ENCODE data around the gene RAPGEF6.
"Not testable (repeated sequence)": the region's sequence is repeated elsewhere in the genome, so short reads cannot be mapped to it uniquely, and the experiment has no call there.

Gene RAPGEF6

DNA sequence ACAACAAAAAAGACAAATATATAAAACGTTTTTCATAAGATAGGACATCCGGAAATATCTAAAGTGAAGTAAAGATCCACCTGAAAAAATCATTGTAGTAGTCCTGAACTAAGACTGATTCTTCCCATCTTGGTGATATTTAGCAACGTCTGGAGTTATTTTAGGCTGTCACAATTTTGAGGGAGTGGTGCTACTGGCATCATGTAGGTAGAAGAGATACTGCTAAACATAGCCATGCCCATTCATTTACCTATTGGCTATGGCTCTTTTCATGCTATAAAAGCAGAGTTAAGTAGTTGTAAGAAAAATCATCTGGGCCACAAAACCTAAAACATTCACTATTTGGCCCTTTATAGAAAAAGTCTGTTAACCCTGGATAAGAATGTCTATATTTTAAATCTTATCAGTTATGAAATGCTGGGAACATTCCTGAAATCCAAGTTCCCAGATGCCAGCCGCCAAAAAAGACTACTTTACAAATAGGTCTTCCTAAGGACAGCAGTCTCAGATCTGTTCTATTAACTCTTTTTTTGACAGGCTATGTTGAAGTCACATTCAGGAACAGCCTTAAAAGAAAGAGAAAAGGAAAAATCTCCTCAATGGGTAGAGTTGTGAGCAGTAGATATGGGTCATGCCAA lies 27.0 kb downstream of the RAPGEF6 start:
- no peak for DNase-seq (ENCODE audit: low read depth)

- no peak for DNase-seq (ENCODE audit: low read depth)
Measured at GRCh38 chr5:131607418-131607817, 27.6 kb downstream of the RAPGEF6 start.

GRCh38 chr5:131605086-131605485 lies 29.9 kb downstream of the RAPGEF6 start:
- no peak for DNase-seq (ENCODE audit: low read depth)

GRCh38 chr5:131595088-131596033 lies 39.7 kb downstream of the RAPGEF6 start:
- DNase-seq (ENCODE audit: low read depth): no peak

- DNase-seq (ENCODE audit: low read depth): no peak
Measured at GRCh38 chr5:131593921-131594320, 41.1 kb downstream of the RAPGEF6 start.

DNA sequence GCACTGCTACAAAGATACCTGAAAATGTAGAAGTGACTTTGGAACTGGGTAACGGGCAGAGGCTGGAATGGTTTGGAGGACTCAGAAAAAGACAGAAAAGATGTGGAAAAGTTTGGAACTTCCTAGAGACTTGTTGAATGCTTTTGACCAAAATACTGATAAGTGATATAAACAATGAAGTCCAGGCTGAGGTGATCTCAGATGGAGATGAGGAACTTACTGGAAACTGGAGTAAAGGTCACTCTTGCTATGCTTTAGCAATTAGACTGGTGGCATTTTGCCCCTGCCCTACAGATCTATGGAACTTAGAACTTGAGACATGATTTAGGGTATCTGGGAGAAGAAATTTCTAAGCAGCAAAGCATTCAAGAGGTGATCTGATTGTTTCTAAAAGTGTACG lies 41.6 kb downstream of the RAPGEF6 start:
- DNase-seq (ENCODE audit: low read depth): not testable (repeated sequence)

DNA sequence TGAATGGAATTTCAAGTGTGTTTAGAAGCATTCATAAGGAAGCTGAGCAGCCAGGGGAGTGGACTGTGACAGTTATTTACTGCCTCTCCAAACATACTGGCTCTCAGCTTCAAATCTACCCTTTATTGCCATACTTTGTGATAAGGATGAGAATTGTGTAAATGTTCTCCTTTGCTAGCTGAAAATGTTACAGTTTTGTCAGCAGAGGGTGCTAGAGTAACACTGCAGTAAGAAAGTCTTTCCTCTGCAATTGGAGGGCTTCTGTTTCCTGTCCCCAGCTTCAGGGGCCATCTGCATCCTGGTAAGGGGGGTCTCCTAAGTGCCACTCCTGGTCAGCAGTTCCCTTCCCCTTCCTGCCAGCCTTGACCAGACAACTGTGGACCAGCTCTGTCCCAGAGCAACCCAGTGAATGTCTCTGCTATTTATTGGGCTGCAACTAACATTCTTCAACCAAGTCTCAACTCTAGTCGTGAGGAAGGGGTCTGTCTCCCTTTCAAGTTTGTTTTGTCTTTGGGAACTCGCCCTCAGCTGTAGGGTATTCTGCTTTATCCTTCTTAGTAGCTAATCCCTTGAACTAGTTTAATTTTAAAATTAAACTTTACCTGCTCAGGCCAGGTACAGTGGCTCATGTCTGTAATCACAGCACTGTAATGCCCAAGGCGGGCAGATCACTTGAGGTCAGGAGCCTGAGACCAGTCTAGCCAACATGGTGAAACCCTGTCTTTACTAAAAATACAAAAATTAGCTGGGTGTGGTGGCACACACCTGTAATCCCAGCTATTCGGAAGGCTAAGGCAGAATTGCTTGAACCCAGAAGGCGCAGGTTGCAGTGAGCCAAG lies 45.3 kb downstream of the RAPGEF6 start:
- DNase-seq (ENCODE audit: low read depth): no peak

DNA sequence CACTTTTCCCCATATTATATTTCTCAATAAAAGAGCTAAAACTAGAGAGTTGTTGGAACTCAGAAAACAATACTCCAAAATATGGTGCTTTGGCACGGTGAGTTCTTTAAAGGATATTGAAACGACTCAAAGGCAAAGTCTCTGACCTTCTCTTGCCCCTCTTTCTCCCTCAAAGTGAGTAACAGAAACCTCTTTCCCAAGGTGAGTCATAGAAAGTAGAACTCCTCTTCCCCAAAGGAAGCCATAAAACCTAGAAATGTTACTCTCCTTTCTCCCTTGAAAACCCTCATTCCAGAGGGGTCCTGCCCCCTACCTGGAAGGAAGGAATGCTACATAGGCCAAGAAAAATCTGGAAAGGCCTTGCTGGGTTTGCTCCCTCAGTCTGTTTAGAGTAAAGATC lies 47.5 kb downstream of the RAPGEF6 start:
- no peak for DNase-seq (ENCODE audit: low read depth)

DNA sequence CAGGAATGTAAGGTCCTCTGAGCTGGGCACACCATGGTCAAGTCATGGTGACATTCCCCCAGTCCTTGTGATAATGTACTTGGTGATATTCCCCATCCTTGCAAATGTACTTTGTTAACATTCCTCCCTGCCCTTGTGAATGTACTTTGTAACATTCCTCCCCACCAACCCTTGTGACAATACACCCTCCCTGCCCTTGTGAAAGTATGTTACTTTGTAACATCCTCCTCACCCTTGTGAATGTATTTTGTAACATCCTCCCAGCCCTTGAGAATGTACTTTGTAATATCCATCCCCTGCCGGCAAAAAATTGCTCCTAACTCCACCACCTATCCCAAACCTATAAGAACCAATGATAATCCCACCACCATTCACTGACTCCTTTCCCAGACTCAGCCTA lies 53.3 kb downstream of the RAPGEF6 start:
- DNase-seq (ENCODE audit: low read depth): no peak

DNA sequence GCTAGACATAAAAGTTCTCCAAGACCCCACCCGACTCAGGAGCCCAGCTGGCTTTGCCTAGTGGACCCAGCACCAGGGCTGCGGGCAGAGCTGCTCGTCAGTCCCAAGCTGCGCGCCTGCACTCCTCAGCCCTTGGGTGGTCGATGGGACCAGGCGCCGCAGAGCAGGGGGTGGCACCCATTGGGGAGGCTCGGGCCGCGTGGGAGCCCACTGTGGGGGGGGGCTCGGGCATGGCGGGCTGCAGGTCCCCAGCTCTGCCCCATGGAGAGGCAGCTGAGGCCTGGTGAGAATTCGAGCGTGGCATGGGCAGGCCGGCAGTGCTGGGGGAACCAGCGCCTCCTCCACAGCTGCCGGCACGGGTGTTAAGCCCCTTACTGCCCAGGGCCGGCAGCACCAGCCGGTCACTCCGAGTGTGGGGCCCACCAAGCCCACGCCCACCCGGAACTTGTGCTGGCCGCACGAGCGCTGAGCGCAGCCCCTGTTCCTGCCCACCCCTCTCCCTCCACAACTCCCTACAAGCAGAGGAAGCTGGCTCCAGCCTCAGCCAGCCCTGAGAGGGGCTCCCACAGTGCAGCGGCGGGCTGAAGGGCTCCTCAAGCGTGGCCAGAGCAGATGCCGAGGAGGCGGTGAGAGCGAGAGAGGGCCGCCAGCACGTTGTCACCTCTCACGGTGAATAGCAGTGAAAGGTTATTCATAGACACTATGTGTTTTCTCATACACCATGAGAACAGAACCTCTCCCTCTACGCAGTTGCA lies 54.9 kb downstream of the RAPGEF6 start:
- no peak for DNase-seq (ENCODE audit: low read depth)

DNA sequence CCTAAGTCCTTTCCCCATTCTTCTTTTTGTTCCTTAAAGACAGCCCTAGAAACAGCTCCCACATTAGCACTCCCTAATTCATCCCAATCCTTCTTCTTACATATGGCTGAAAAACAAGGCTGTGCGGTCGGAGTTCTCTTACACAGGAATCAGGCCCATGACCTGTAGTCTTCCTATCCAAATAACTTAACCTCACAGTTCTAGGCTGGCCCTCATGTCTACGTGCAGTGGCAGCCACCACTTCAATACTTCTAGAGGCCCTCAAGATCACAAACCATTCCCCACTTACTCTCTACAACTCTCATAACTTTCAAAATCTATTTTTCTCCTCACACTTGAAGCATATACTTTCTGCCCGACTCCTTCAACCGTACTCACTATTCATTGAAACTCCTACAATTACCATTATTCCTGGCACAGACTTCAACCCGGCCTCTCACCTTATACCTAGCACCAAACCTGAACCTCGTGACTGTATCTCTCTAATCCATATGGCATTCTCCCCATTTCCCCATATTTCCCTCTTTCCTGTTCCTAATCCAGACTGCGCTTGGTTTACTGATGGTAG lies 59.3 kb downstream of the RAPGEF6 start:
- DNase-seq (ENCODE audit: low read depth): no peak

DNA sequence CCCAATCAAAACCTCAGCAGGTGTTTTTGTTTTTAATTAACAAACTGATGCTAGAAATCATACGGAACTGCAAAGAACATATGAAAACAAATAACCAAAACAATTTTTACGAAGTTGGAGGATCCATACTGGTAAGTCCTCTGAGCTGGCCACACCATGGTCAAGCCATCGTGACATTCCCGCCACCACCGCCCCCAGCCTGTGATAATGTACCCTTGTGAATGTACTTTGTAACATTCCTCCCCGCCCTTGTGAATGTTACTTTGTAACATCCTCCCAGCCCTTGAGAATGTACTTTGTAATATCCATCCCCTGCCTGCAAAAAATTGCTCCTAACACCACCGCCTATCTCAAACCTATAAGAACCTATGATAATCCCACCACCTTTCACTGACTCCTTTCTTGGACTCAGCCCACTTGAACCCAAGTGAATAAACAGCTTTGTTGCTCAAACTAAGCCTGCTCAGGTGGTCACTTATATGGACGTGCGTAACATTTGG lies 63.3 kb downstream of the RAPGEF6 start:
- DNase-seq (ENCODE audit: low read depth): no peak

GRCh38 chr5:131570757-131571156 lies 64.3 kb downstream of the RAPGEF6 start:
- no peak for DNase-seq (ENCODE audit: low read depth)

GRCh38 chr5:131564229-131564652 lies 70.8 kb downstream of the RAPGEF6 start:
- no peak for DNase-seq (ENCODE audit: low read depth)

- no peak for DNase-seq (ENCODE audit: low read depth)
Measured at GRCh38 chr5:131563434-131564228, 71.4 kb downstream of the RAPGEF6 start.

GRCh38 chr5:131550606-131551005 lies 84.4 kb downstream of the RAPGEF6 start:
- DNase-seq (ENCODE audit: low read depth): no peak

DNA sequence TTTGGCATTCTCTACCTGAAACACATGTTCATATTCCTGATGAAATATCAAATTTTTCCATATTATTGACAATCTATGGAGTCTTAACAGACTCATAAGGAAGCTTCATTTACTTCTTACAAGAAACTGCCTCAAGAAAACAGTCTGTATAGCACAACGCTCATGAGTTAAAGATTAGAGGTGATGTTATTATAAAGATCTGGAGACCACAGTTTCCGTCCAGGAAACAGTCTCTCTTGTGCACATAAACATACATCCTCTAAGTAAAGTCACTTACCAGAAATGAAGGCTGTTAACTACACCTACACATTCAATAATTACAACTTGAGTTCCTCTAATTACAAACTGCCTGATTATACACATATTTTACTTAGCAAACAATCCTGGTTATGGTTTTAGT lies 86.9 kb downstream of the RAPGEF6 start:
- no peak for DNase-seq (ENCODE audit: low read depth)

GRCh38 chr5:131545845-131546244 lies 89.2 kb downstream of the RAPGEF6 start:
- no peak for DNase-seq (ENCODE audit: low read depth)

GRCh38 chr5:131542723-131543122 lies 92.3 kb downstream of the RAPGEF6 start:
- DNase-seq (ENCODE audit: low read depth): no peak

DNA sequence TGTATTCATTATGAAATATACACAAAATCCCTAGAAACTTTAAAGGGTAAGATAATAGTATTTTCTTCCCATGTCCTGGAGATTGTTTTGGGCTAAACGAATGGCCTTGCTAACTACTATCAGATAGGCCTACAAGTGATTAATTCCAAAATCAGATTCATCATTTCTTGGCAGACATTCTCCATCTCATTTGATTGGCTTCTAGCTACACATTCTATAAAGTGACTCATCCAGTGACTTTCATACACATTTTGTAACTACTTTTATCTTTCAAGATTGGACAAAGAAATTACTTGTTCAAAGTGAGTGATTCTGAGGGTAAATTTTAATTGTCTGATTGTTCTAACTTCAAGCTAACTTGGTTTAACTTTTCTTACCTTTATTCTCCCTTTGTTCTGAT lies 93.3 kb downstream of the RAPGEF6 start:
- DNase-seq (ENCODE audit: low read depth): no peak
